Upper lobe of right lung (tissue), 1 donor: ENCODE measurements around the gene CDC5L. TPM values are rescaled to one million over a fixed set of nuclear protein-coding genes. Genes with fewer than 3 reads are reported as not detected.

Experiments used
- ATAC-seq: fragments of 200-7000 bp; cut with Tn5 transposase; one replicate; pipeline ENCODE4 v1.9.1; 2020; ENCODE audit warnings: mild to moderate bottlenecking, moderate library complexity
- DNase-seq: peaks from one replicate; pipeline ENCODE4 v3.0.0-alpha.2; 2020
- H3K27ac ChIP-seq: fragments of 200-600 bp; one replicate; pipeline ENCODE4 v1.8.0; 2022
- H3K27me3 ChIP-seq: fragments of 200-600 bp; one replicate; pipeline ENCODE4 v1.8.0; 2022; ENCODE audit warnings: mild to moderate bottlenecking
- H3K36me3 ChIP-seq: fragments of 200-600 bp; one replicate; pipeline ENCODE4 v1.8.0; 2022
- H3K4me1 ChIP-seq: fragments of 200-600 bp; one replicate; pipeline ENCODE4 v1.8.0; 2022
- H3K4me3 ChIP-seq: fragments of 200-600 bp; one replicate; pipeline ENCODE4 v1.8.0; 2022; ENCODE audit warnings: mild to moderate bottlenecking
- H3K9me3 ChIP-seq: fragments of 200-600 bp; one replicate; pipeline ENCODE4 v1.8.0; 2022
- CTCF ChIP-seq: fragments of 200-600 bp; IDR thresholded peaks from one replicate; pipeline ENCODE4 v1.8.0; 2022; ENCODE audit warnings: antibody characterized with exemption
- intact Hi-C: fragments of 100-400 bp; cut with DNase I; formaldehyde crosslinking; loops from one replicate; pipeline ENCODE4 v1.11.0; 2022
- total RNA-seq: library from RNA; stranded (reverse); fragmentation: NEBNext Ultra II Directional; extraction: Animal tissue kit (Norgen Biotek cat#: 25700); gene quantifications from one replicate; pipeline ENCODE4 v1.2.1, GENCODE V29; 2021
- donor health status: DM: no; HTN: yes; CAD: no; lungs with severe emphysema.

The CDC5L gene
- total RNA-seq, 1 donor from 2014 or later: 17.8 TPM

- intact Hi-C loops: no loop called here
- no peak for TF ChIP-seq CTCF
- H3K4me3 ChIP-seq: no peak overlapping the region
- ATAC-seq (no peak), DNase-seq (no peak)
- no peaks in the 10 kb centered on the region for H3K4me1 ChIP-seq
- no peaks in the 10 kb centered on the region for H3K27me3 ChIP-seq
- no peaks in the 10 kb centered on the region for H3K9me3 ChIP-seq
- H3K27ac ChIP-seq: no peak overlapping the region
- H3K36me3 ChIP-seq: no peaks in the 10 kb centered on the region
Measured at GRCh38 chr6:44352259-44352658, 35.2 kb upstream of the CDC5L start.

GRCh38 chr6:44353336-44353735 is 34.2 kb upstream of the CDC5L start:
- TF ChIP-seq CTCF: no peak
- Histone ChIP-seq H3K36me3 (no peaks in the 10 kb centered on the region), H3K4me3 (no peak overlapping the region), H3K9me3 (no peaks in the 10 kb centered on the region), H3K27ac (no peak overlapping the region), H3K4me1 (no peaks in the 10 kb centered on the region), H3K27me3 (no peaks in the 10 kb centered on the region)
- intact Hi-C loops: no loop called here
- DNase-seq: no peak
- ATAC-seq: no peak

- Histone ChIP-seq H3K4me1 (no peaks in the 10 kb centered on the region), H3K9me3 (no peaks in the 10 kb centered on the region), H3K27me3 (no peaks in the 10 kb centered on the region), H3K36me3 (no peaks in the 10 kb centered on the region), H3K4me3 (no peak overlapping the region), H3K27ac (no peak overlapping the region)
- ATAC-seq (no peak), DNase-seq (no peak)
- intact Hi-C loops: no loop called here
- no peak for TF ChIP-seq CTCF
Measured at GRCh38 chr6:44355640-44356039, 31.9 kb upstream of the CDC5L start.

GRCh38 chr6:44356487-44356886 is 31.0 kb upstream of the CDC5L start:
- Histone ChIP-seq H3K36me3 (no peaks in the 10 kb centered on the region), H3K4me3 (no peak overlapping the region), H3K27ac (no peak overlapping the region), H3K9me3 (no peaks in the 10 kb centered on the region), H3K4me1 (no peaks in the 10 kb centered on the region), H3K27me3 (no peaks in the 10 kb centered on the region)
- DNase-seq (no peak), ATAC-seq (peak; percentile 75)
- no peak for TF ChIP-seq CTCF
- intact Hi-C loops: no loop called here

- no peaks in the 10 kb centered on the region for H3K36me3 ChIP-seq
- intact Hi-C loops: no loop called here
- no peak overlapping the region for H3K4me3 ChIP-seq
- no peaks in the 10 kb centered on the region for H3K9me3 ChIP-seq
- DNase-seq (no peak), ATAC-seq (no peak)
- no peak overlapping the region for H3K27ac ChIP-seq
- no peaks in the 10 kb centered on the region for H3K4me1 ChIP-seq
- H3K27me3 ChIP-seq: no peaks in the 10 kb centered on the region
- TF ChIP-seq CTCF: no peak
Measured at GRCh38 chr6:44359973-44360372, 27.5 kb upstream of the CDC5L start.

- Histone ChIP-seq H3K4me1 (no peaks in the 10 kb centered on the region), H3K27me3 (no peaks in the 10 kb centered on the region), H3K36me3 (no peaks in the 10 kb centered on the region), H3K27ac (no peak overlapping the region), H3K4me3 (no peak overlapping the region), H3K9me3 (no peaks in the 10 kb centered on the region)
- no peak for TF ChIP-seq CTCF
- intact Hi-C loops: no loop called here
- ATAC-seq: no peak
- DNase-seq: no peak
Measured at GRCh38 chr6:44361947-44362346, 25.6 kb upstream of the CDC5L start.
